LHCN-M2 (cell line): ENCODE data around the gene FILIP1L. TPM values are rescaled to one million over a fixed set of nuclear protein-coding genes. Genes with fewer than 3 reads are reported as not detected.

Experiments used
- DNase-seq: peaks from one replicate; pipeline ENCODE4 v3.0.0-alpha.2; 2012; ENCODE audit warnings: low read depth
- total RNA-seq: library from RNA; depleted of rRNA; stranded (reverse); fragments of >200 nt; gene quantifications from 2 replicates; pipeline ENCODE4 v1.2.3, GENCODE V29; 2014

The FILIP1L gene
- total RNA-seq, 1 experiment from 2014 or later, result 2.2 TPM

- no peak for DNase-seq
Observed at GRCh38 chr3:99896482-99896881, 217.8 kb downstream of the FILIP1L start.

GRCh38 chr3:99895703-99896441 is 218.4 kb downstream of the FILIP1L start:
- peak; percentile 85 for DNase-seq

- DNase-seq, result peak; percentile 50
Observed at GRCh38 chr3:99895131-99895696, 219.1 kb downstream of the FILIP1L start.

- DNase-seq, result no peak
Observed at GRCh38 chr3:99892332-99892731, 222.0 kb downstream of the FILIP1L start.

- no peak for DNase-seq
Observed at GRCh38 chr3:99891610-99892285, 222.6 kb downstream of the FILIP1L start.

GRCh38 chr3:99885851-99886250 is 228.4 kb downstream of the FILIP1L start:
- no peak for DNase-seq

GRCh38 chr3:99885085-99885484 is 229.2 kb downstream of the FILIP1L start:
- no peak for DNase-seq

GRCh38 chr3:99884484-99884883 is 229.8 kb downstream of the FILIP1L start:
- DNase-seq, result no peak

- no peak for DNase-seq
Observed at GRCh38 chr3:99883693-99884092, 230.6 kb downstream of the FILIP1L start.

- no peak for DNase-seq
Observed at GRCh38 chr3:99883138-99883461, 231.2 kb downstream of the FILIP1L start.

- DNase-seq, result no peak
Observed at GRCh38 chr3:99882436-99883137, 231.7 kb downstream of the FILIP1L start.

- DNase-seq, result peak; percentile 67
Observed at GRCh38 chr3:99881121-99881524, 233.2 kb downstream of the FILIP1L start.

- no peak for DNase-seq
Observed at GRCh38 chr3:99879275-99879674, 235.0 kb downstream of the FILIP1L start.

- peak; percentile 86 for DNase-seq
Observed at GRCh38 chr3:99878005-99878404, 236.3 kb downstream of the FILIP1L start.

GRCh38 chr3:99877031-99877579 is 237.2 kb downstream of the FILIP1L start:
- DNase-seq, result no peak

GRCh38 chr3:99875929-99876841 is 238.1 kb downstream of the FILIP1L start:
- DNase-seq, result peak; percentile 60

GRCh38 chr3:99875581-99875928 is 238.7 kb downstream of the FILIP1L start:
- DNase-seq, result peak; percentile 35

GRCh38 chr3:99874237-99875002 is 239.9 kb downstream of the FILIP1L start:
- DNase-seq, result no peak

- no peak for DNase-seq
Observed at GRCh38 chr3:99873269-99874102, 240.8 kb downstream of the FILIP1L start.
